Body of pancreas (tissue), 4 donors: ENCODE results near the gene KRTAP10-1. TPM values are rescaled to one million over a fixed set of nuclear protein-coding genes. Genes with fewer than 3 reads are reported as not detected.
"Not testable (repeated sequence)": the region's sequence is repeated elsewhere in the genome, so short reads cannot be mapped to it uniquely, and the experiment has no call there.

Source experiments
- ATAC-seq: fragments of 150-250 bp; one replicate; pipeline ENCODE4 v1.9.1; 2016
- DNase-seq, 4 donors: peaks; one replicate each; pipeline ENCODE4 v3.0.0-alpha.2; 2019
- H3K27ac ChIP-seq, 4 donors: fragments of 200-600 bp; sonication (generic); 1 replicate in 3 of 4; 2 replicates in 1 of 4; pipeline versions ENCODE4 v1.5.1 to v1.6.1; 2016 to 2019; ENCODE audit warnings: mild to moderate bottlenecking in 1 of 4, mixed read lengths in 1 of 4, moderate library complexity in 1 of 4
- H3K27me3 ChIP-seq, 2 donors: fragments of 200-600 bp; sonication (generic); one replicate each; pipeline ENCODE4 v1.6.0; 2016; ENCODE audit warnings: mild to moderate bottlenecking in 1 of 2
- H3K36me3 ChIP-seq, 2 donors: fragments of 200-600 bp; sonication (generic); replicated peaks in 1 of 2; 2 replicates each; pipeline ENCODE4 v1.5.1; 2016; ENCODE audit warnings: low read depth in 2 of 2; ENCODE audit not compliant: insufficient read depth in 1 of 2
- H3K4me1 ChIP-seq: fragments of 200-600 bp; sonication (generic); one replicate; pipeline ENCODE4 v1.6.0; 2016
- H3K4me3 ChIP-seq, 2 donors: fragments of 200-600 bp; sonication (generic); 1 replicate in 1 of 2; 2 replicates in 1 of 2; pipeline ENCODE4 v1.5.1; 2016 to 2019
- H3K9me3 ChIP-seq, 3 donors: fragments of 200-600 bp; sonication (generic); 1 replicate in 2 of 3; 2 replicates in 1 of 3; pipeline ENCODE4 v1.5.1; 2016
- CTCF ChIP-seq, 7 experiments: fragments of 450-650 bp in 4 of 7; fragments of 200-600 bp in 3 of 7; sonication (generic) in 3 of 7; IDR thresholded peaks; one replicate each; pipeline ENCODE4 v1.5.1; 2016 to 2019; ENCODE audit warnings: antibody characterized with exemption in 7 of 7
- POLR2A ChIP-seq, 3 donors: fragments of 450-650 bp; IDR thresholded peaks; one replicate each; pipeline ENCODE4 v1.6.1; 2016; ENCODE audit warnings: antibody characterized with exemption in 3 of 3, mild to moderate bottlenecking in 2 of 3
- WGBS, 2 donors: methylation state at CpG; one replicate each; pipeline ENCODE4 v1.1.5; 2017; 5-methylcytosine and 5-hydroxymethylcytosine counted together
- intact Hi-C: fragments of 100-400 bp; cut with DNase I; formaldehyde crosslinking; loops from one replicate; pipeline ENCODE4 v1.15.1; 2023
- total RNA-seq, 2 donors: library from RNA; depleted of rRNA; stranded (reverse); fragments of >200 nt; gene quantifications; one replicate each; pipeline ENCODE4 v1.1.0, GENCODE V29; 2016

KRTAP10-1 gene
- total RNA-seq, 2 donors from 2014 or later, result not detected

- H3K4me3 ChIP-seq, result no peak overlapping the region
- H3K27ac ChIP-seq, result no peak overlapping the region
- intact Hi-C loops, result no loop called here
- H3K9me3 ChIP-seq, result no peaks in the 10 kb centered on the region
- DNase-seq (no peak), ATAC-seq (no peak)
- WGBS, 2 donors, result 62 to 65% methylated on average over 6 to 13 of the region's 13 CpGs
- no peaks in the 10 kb centered on the region for H3K4me1 ChIP-seq
- peaks cover 0 to 2% of the 10 kb centered on the region in 2 donors for H3K27me3 ChIP-seq
- TF ChIP-seq POLR2A (IDR thresholded peaks at IDR 0.05), result no peak
- no peak for TF ChIP-seq CTCF (IDR thresholded peaks at IDR 0.05)
- no peaks in the 10 kb centered on the region for H3K36me3 ChIP-seq
Measured at GRCh38 chr21:44552681-44553080, 12.7 kb upstream of the KRTAP10-1 start.

GRCh38 chr21:44552136-44552535 is 12.1 kb upstream of the KRTAP10-1 start:
- no peaks in the 10 kb centered on the region for H3K36me3 ChIP-seq
- ATAC-seq, result no peak
- peaks cover 0 to 3% of the 10 kb centered on the region in 2 donors for H3K27me3 ChIP-seq
- intact Hi-C loops, result no loop called here
- 83% methylated on average over 6 of the region's 6 CpGs; no CpG with 5 or more reads in 1 of the 2 donors for WGBS, 2 donors
- no peak overlapping the region for H3K4me3 ChIP-seq
- no peak for TF ChIP-seq POLR2A (IDR thresholded peaks at IDR 0.05)
- TF ChIP-seq CTCF (IDR thresholded peaks at IDR 0.05), result no peak
- H3K4me1 ChIP-seq, result no peaks in the 10 kb centered on the region
- no peak overlapping the region for H3K27ac ChIP-seq
- no peak for DNase-seq
- no peaks in the 10 kb centered on the region for H3K9me3 ChIP-seq

GRCh38 chr21:44551340-44551961 is 11.5 kb upstream of the KRTAP10-1 start, which contains the start of gene KRTAP10-2:
Gene KRTAP10-2 (minus strand): TSS chr21:44551505. CDS start chr21:44551458, 47 bp downstream.
- no peak for DNase-seq
- H3K27ac ChIP-seq, result no peak within 1 kb of the TSS
- no peaks in the 10 kb centered on the region for H3K36me3 ChIP-seq
- H3K27me3 ChIP-seq, result peaks cover 0 to 3% of the 10 kb centered on the region in 2 donors
- H3K4me1 ChIP-seq, result no peaks in the 10 kb centered on the region
- no peak for ATAC-seq
- 44 to 46% methylated on average over 10 to 15 of the region's 17 CpGs for WGBS, 2 donors
- peaks cover 0 to 4% (median 0%) of the 10 kb centered on the region in 3 donors for H3K9me3 ChIP-seq
- TF ChIP-seq CTCF (IDR thresholded peaks at IDR 0.05), result no peak
- no peak for TF ChIP-seq POLR2A (IDR thresholded peaks at IDR 0.05)
- intact Hi-C loops, result no loop called here
- H3K4me3 ChIP-seq, result no peak within 1 kb of the TSS

GRCh38 chr21:44550807-44551206 is 10.8 kb upstream of the KRTAP10-1 start:
- no peak overlapping the region for H3K4me3 ChIP-seq
- intact Hi-C loops, result no loop called here
- 47 to 50% methylated on average over 4 to 10 of the region's 10 CpGs for WGBS, 2 donors
- H3K9me3 ChIP-seq, result peaks cover 0 to 5% (median 0%) of the 10 kb centered on the region in 3 donors
- TF ChIP-seq POLR2A (IDR thresholded peaks at IDR 0.05) (no peak), CTCF (IDR thresholded peaks at IDR 0.05) (no peak)
- ATAC-seq (no peak), DNase-seq (no peak)
- H3K27ac ChIP-seq, result no peak overlapping the region
- H3K36me3 ChIP-seq, result no peaks in the 10 kb centered on the region
- peaks cover 0 to 3% of the 10 kb centered on the region in 2 donors for H3K27me3 ChIP-seq
- no peaks in the 10 kb centered on the region for H3K4me1 ChIP-seq

- H3K27ac ChIP-seq, ATAC-seq, DNase-seq, H3K4me1 ChIP-seq, H3K27me3 ChIP-seq, H3K36me3 ChIP-seq, H3K4me3 ChIP-seq, H3K9me3 ChIP-seq, intact Hi-C loops: not testable (repeated sequence)
- 36 to 45% methylated on average over 3 to 14 of the region's 17 CpGs for WGBS, 2 donors
Measured at GRCh38 chr21:44550285-44550684, 10.3 kb upstream of the KRTAP10-1 start.
